ENCODE data around the gene M6PR.
"Not testable (repeated sequence)": the region's sequence is repeated elsewhere in the genome, so short reads cannot be mapped to it uniquely, and the experiment has no call there.

Gene M6PR

GRCh38 chr12:8947737-8948136 is 1.7 kb downstream of the M6PR start:
- ChIA-PET POLR2A (no interaction called here), CTCF (interaction anchor here (0.5 kb wide), 1 partner anchor 418 kb away, joined by 3 read pairs; no protein-coding TSS in a partner anchor)
- no peak for DNase-seq (ENCODE audit: extremely low spot score)
- TF ChIP-seq HDGF (IDR thresholded peaks at IDR 0.05; ENCODE audit: borderline replicate concordance) (no peak), FOXA1 (IDR thresholded peaks at IDR 0.05) (no peak), FOXK2 (IDR thresholded peaks at IDR 0.05) (no peak), PKNOX1 (IDR thresholded peaks at IDR 0.05) (no peak), ELF4 (IDR thresholded peaks at IDR 0.05) (no peak), ZNF384 (IDR thresholded peaks at IDR 0.05) (no peak), CTBP1 (IDR thresholded peaks at IDR 0.05; ENCODE audit: borderline replicate concordance) (no peak), SUZ12 (IDR thresholded peaks at IDR 0.05) (no peak), FOXM1 (IDR thresholded peaks at IDR 0.05; ENCODE audit: borderline replicate concordance) (no peak), LEF1 (IDR thresholded peaks at IDR 0.05; ENCODE audit: borderline replicate concordance) (no peak), SP1 (IDR thresholded peaks at IDR 0.05) (no peak), BHLHE40 (IDR thresholded peaks at IDR 0.05; ENCODE audit: borderline replicate concordance) (no peak)

GRCh38 chr12:8946733-8947132 is 2.7 kb downstream of the M6PR start:
- TF ChIP-seq SP1 (IDR thresholded peaks at IDR 0.05) (no peak), ZNF384 (IDR thresholded peaks at IDR 0.05) (no peak), PKNOX1 (IDR thresholded peaks at IDR 0.05) (no peak)
- DNase-seq (ENCODE audit: extremely low spot score) = no peak
- POLR2A ChIA-PET = no interaction called here
- CTCF ChIA-PET = no interaction called here

- ChIA-PET CTCF (no interaction called here), POLR2A (no interaction called here)
- no peak for DNase-seq (ENCODE audit: extremely low spot score)
- TF ChIP-seq HDGF (IDR thresholded peaks at IDR 0.05; ENCODE audit: borderline replicate concordance) (no peak), LEF1 (IDR thresholded peaks at IDR 0.05; ENCODE audit: borderline replicate concordance) (no peak), FOXA1 (IDR thresholded peaks at IDR 0.05) (no peak), ARNT (IDR thresholded peaks at IDR 0.05) (no peak), SP1 (IDR thresholded peaks at IDR 0.05) (no peak), PKNOX1 (IDR thresholded peaks at IDR 0.05) (no peak), FOXM1 (IDR thresholded peaks at IDR 0.05; ENCODE audit: borderline replicate concordance) (no peak), NFRKB (IDR thresholded peaks at IDR 0.05) (no peak), L3MBTL2 (conservative IDR thresholded peaks at IDR 0.05) (no peak), SUZ12 (IDR thresholded peaks at IDR 0.05) (no peak), BHLHE40 (IDR thresholded peaks at IDR 0.05; ENCODE audit: borderline replicate concordance) (no peak), ELF4 (IDR thresholded peaks at IDR 0.05) (no peak), ZNF384 (IDR thresholded peaks at IDR 0.05) (no peak), CTBP1 (IDR thresholded peaks at IDR 0.05; ENCODE audit: borderline replicate concordance) (no peak), FOXK2 (IDR thresholded peaks at IDR 0.05) (no peak)
Measured at GRCh38 chr12:8943565-8944186, 5.8 kb downstream of the M6PR start.

GRCh38 chr12:8941691-8942478 is 7.6 kb downstream of the M6PR start:
- no peak for TF ChIP-seq LEF1 (IDR thresholded peaks at IDR 0.05; ENCODE audit: borderline replicate concordance)
- no peak for TF ChIP-seq SUZ12 (IDR thresholded peaks at IDR 0.05)
- TF ChIP-seq SP1 (IDR thresholded peaks at IDR 0.05) = no peak
- TF ChIP-seq PKNOX1 (IDR thresholded peaks at IDR 0.05) = no peak
- TF ChIP-seq NFRKB (IDR thresholded peaks at IDR 0.05) = no peak
- TF ChIP-seq HDGF (IDR thresholded peaks at IDR 0.05; ENCODE audit: borderline replicate concordance) = no peak
- no peak for TF ChIP-seq CTBP1 (IDR thresholded peaks at IDR 0.05; ENCODE audit: borderline replicate concordance)
- no peak for TF ChIP-seq FOXM1 (IDR thresholded peaks at IDR 0.05; ENCODE audit: borderline replicate concordance)
- TF ChIP-seq L3MBTL2 (conservative IDR thresholded peaks at IDR 0.05) = no peak
- no peak for TF ChIP-seq ARNT (IDR thresholded peaks at IDR 0.05)
- TF ChIP-seq ZNF384 (IDR thresholded peaks at IDR 0.05) = no peak
- TF ChIP-seq ELF4 (IDR thresholded peaks at IDR 0.05) = no peak
- TF ChIP-seq TARDBP (IDR thresholded peaks at IDR 0.05) = no peak
- TF ChIP-seq FOXK2 (IDR thresholded peaks at IDR 0.05) = no peak
- TF ChIP-seq BHLHE40 (IDR thresholded peaks at IDR 0.05; ENCODE audit: borderline replicate concordance) = no peak
- no peak for TF ChIP-seq FOXA1 (IDR thresholded peaks at IDR 0.05)
- no peak for DNase-seq (ENCODE audit: extremely low spot score)
- ChIA-PET CTCF (no interaction called here), POLR2A (no interaction called here)

- DNase-seq (ENCODE audit: extremely low spot score) = not testable (repeated sequence)
- ChIA-PET POLR2A (interaction anchor here (2.1 kb wide), 1 partner anchor 11 kb away, joined by 8 read pairs; the partner anchor contains the start of gene M6PR), CTCF (interaction anchor here (0.7 kb wide), 1 partner anchor 19 kb away, joined by 3 read pairs; no protein-coding TSS in a partner anchor)
Measured at GRCh38 chr12:8937842-8938442, 11.5 kb downstream of the M6PR start.

All from HEK293T (cell line).